Adipose tissue (tissue), 3 donors: Measurements from ENCODE around the gene ANGPTL2. TPM values are rescaled to one million over a fixed set of nuclear protein-coding genes. Genes with fewer than 3 reads are reported as not detected.

Experiments used
- H3K27ac ChIP-seq: one replicate; pipeline ENCODE4 v1.5.1; 2013; ENCODE audit warnings: low read depth, low read length
- WGBS, 3 donors: extraction: QIAGEN DNeasy Blood & Tissue Kit; methylation state at CpG; one replicate each; pipeline ENCODE4 v1.1.7; 2013; 5-methylcytosine and 5-hydroxymethylcytosine counted together
- polyA plus RNA-seq, 3 donors: library from polyadenylated mRNA; stranded (reverse); fragments of 200-250 nt; gene quantifications; one replicate each; pipeline ENCODE4 v1.2.3, GENCODE V29; 2013
- donor health status: healthy with polysubstance abuse.
- donor health status: Bipolar disorder and iron deficiency.
- donor health status: healthy.

ANGPTL2 gene
- polyA plus RNA-seq, 3 donors, result 4.2 to 96.1 (median 35.8) TPM

GRCh38 chr9:127050152-127050551, 72.3 kb downstream of the ANGPTL2 start:
- WGBS, 3 donors, result 94 to 98% (median 95%) methylated on average over 3 of the region's 3 CpGs
- H3K27ac ChIP-seq, result no peak overlapping the region

- WGBS, 3 donors, result 83 to 95% (median 84%) methylated on average over 8 of the region's 8 CpGs
- no peak overlapping the region for H3K27ac ChIP-seq
Observed at GRCh38 chr9:127049581-127049980, 72.9 kb downstream of the ANGPTL2 start.

GRCh38 chr9:127049044-127049443, 73.4 kb downstream of the ANGPTL2 start:
- no peak overlapping the region for H3K27ac ChIP-seq

GRCh38 chr9:127047971-127048370, 74.5 kb downstream of the ANGPTL2 start:
- peak overlapping the region; percentile 44 for H3K27ac ChIP-seq
- WGBS, 3 donors, result 95 to 99% (median 95%) methylated on average over 3 of the region's 3 CpGs

More at GRCh38 chr9:127049044-127049443, 73.4 kb downstream of the ANGPTL2 start:
- 37 to 76% (median 37%) methylated on average over 4 of the region's 4 CpGs for WGBS, 3 donors

- no peak overlapping the region for H3K27ac ChIP-seq
- WGBS, 3 donors, result 96 to 100% (median 97%) methylated on average over 1 of the region's 1 CpG
Observed at GRCh38 chr9:127045148-127045547, 77.3 kb downstream of the ANGPTL2 start.

GRCh38 chr9:127039492-127039891, 82.9 kb downstream of the ANGPTL2 start:
- no peak overlapping the region for H3K27ac ChIP-seq
- WGBS, 3 donors, result 91 to 97% (median 97%) methylated on average over 2 of the region's 2 CpGs

GRCh38 chr9:127038531-127038930, 83.9 kb downstream of the ANGPTL2 start:
- 90 to 95% (median 94%) methylated on average over 5 of the region's 5 CpGs for WGBS, 3 donors
- no peak overlapping the region for H3K27ac ChIP-seq

Other genes with a start within 250 kb of the ANGPTL2 start
- gene RALGPS1, start 207.9 kb downstream of the ANGPTL2 start, polyA plus RNA-seq, result 1 to 10 TPM in 2 of 3 donors, under 1 TPM in 1; 0.56 to 4.3 (median 2.3) TPM
- gene GARNL3, start 142.1 kb upstream of the ANGPTL2 start, polyA plus RNA-seq, result 1 to 10 TPM; 2.4 to 7.5 (median 3.0) TPM